GM21381 (cell line): ENCODE measurements around the gene FRMPD4.

Experiments
- ATAC-seq: cut with Tn5 transposase; IDR thresholded peaks from one replicate; pipeline ENCODE4 v1.9.1; 2021; ENCODE audit warnings: mild to moderate bottlenecking, moderate library complexity; ENCODE audit not compliant: unreplicated experiment

Gene FRMPD4

GRCh38 chrX:12292996-12293765 lies 154.9 kb downstream of the FRMPD4 start:
- ATAC-seq: no peak

GRCh38 chrX:12297353-12297752 lies 159.1 kb downstream of the FRMPD4 start:
- ATAC-seq: no peak

GRCh38 chrX:12301288-12301687 lies 163.0 kb downstream of the FRMPD4 start:
- ATAC-seq: no peak

- no peak for ATAC-seq
Measured at GRCh38 chrX:12304261-12304660, 166.0 kb downstream of the FRMPD4 start.

- ATAC-seq: no peak
Measured at GRCh38 chrX:12307961-12308360, 169.7 kb downstream of the FRMPD4 start.

GRCh38 chrX:12308420-12308819 lies 170.1 kb downstream of the FRMPD4 start:
- ATAC-seq: no peak

- ATAC-seq: no peak
Measured at GRCh38 chrX:12309040-12309743, 170.9 kb downstream of the FRMPD4 start.

- no peak for ATAC-seq
Measured at GRCh38 chrX:12309744-12310076, 171.4 kb downstream of the FRMPD4 start.

GRCh38 chrX:12314651-12315050 lies 176.4 kb downstream of the FRMPD4 start:
- no peak for ATAC-seq

GRCh38 chrX:12315526-12315925 lies 177.3 kb downstream of the FRMPD4 start:
- no peak for ATAC-seq

GRCh38 chrX:12319003-12319519 lies 180.8 kb downstream of the FRMPD4 start:
- no peak for ATAC-seq

GRCh38 chrX:12319992-12320391 lies 181.7 kb downstream of the FRMPD4 start:
- no peak for ATAC-seq

GRCh38 chrX:12322031-12322430 lies 183.8 kb downstream of the FRMPD4 start:
- ATAC-seq: no peak

GRCh38 chrX:12325171-12325570 lies 186.9 kb downstream of the FRMPD4 start:
- ATAC-seq: no peak

GRCh38 chrX:12327836-12328235 lies 189.6 kb downstream of the FRMPD4 start:
- ATAC-seq: no peak

GRCh38 chrX:12329476-12329875 lies 191.2 kb downstream of the FRMPD4 start:
- no peak for ATAC-seq

- ATAC-seq: no peak
Measured at GRCh38 chrX:12330841-12331240, 192.6 kb downstream of the FRMPD4 start.

- ATAC-seq: no peak
Measured at GRCh38 chrX:12332786-12333347, 194.6 kb downstream of the FRMPD4 start.

- no peak for ATAC-seq
Measured at GRCh38 chrX:12339921-12340320, 201.6 kb downstream of the FRMPD4 start.

GRCh38 chrX:12344954-12345353 lies 206.7 kb downstream of the FRMPD4 start:
- ATAC-seq: no peak

- ATAC-seq: no peak
Measured at GRCh38 chrX:12349201-12349600, 210.9 kb downstream of the FRMPD4 start.

GRCh38 chrX:12352922-12353321 lies 214.6 kb downstream of the FRMPD4 start:
- ATAC-seq: no peak
